ENCODE measurements around the gene ALOX15B.

The ALOX15B gene

DNA sequence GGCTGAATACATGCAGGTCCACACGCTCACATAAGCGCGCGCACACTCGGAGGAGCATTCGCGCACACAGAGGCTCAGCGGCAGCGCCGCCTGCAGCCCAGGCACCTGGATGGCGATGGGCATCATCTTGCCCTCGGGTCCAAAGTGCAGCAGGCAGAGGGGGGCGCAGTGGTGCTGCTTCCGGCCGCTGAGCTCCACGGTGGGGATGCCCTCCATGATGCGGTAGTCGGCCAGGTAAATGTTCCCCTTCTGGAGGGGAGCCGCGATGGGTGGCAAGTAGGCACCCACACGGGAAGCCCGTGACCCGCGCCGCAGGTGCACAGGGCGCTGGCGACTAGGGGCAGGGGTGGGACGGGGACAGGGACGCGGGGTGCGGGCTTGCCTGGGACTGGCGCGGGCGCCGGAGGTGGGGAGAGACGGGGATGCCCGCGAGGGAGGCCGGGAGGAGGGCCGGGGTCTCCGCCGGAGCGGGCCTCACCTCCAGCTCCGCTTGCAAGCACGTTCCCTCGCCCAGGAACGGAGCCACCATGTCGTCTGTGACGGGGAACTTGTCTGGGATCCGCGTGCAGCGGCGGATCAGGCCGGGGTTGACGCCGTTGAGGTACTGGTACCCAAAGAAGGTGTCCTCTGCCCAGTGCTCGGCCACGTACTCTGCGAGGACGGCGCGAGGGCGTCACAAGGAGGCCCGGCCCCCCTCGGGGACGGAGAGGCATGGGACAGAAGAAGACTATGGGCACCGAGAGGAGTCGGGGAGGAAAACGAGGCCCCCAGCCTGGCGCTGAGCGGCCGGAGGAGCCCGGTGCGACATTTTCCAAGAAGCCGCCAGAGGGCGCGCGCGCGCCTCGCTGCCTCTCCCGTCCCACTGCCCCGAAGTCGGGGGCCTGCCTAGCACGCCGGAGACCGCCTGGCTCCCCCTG, 40.7 kb downstream of the ALOX15B start:
- H3K9me3 ChIP-seq (ENCODE audit: control insufficient read depth in 2 of 2, low read length in 2 of 2), result no peaks in the 10 kb centered on the region
- peaks cover 11 to 14% of the 10 kb centered on the region in 2 donors for H3K4me1 ChIP-seq (ENCODE audit: control insufficient read depth in 2 of 2, insufficient read depth in 2 of 2, low read length in 2 of 2)
- H3K27ac ChIP-seq (ENCODE audit: low read depth in 2 of 2, low read length in 2 of 2), result peak overlapping the region; percentile 7 to 43
- H3K27me3 ChIP-seq (ENCODE audit: control insufficient read depth in 2 of 2, insufficient read depth in 2 of 2, low read length in 2 of 2), result peaks cover 6 to 8% of the 10 kb centered on the region in 2 donors
- H3K4me3 ChIP-seq (ENCODE audit: low read length in 2 of 2), result peak overlapping the region; percentile 70
- peak overlapping the region; percentile 64 to 65 for H3K9ac ChIP-seq (ENCODE audit: low read depth in 1 of 2, low read length in 2 of 2)
- H3K36me3 ChIP-seq (ENCODE audit: control insufficient read depth in 2 of 2, insufficient read depth in 2 of 2, low read length in 2 of 2), result no peaks in the 10 kb centered on the region

DNA sequence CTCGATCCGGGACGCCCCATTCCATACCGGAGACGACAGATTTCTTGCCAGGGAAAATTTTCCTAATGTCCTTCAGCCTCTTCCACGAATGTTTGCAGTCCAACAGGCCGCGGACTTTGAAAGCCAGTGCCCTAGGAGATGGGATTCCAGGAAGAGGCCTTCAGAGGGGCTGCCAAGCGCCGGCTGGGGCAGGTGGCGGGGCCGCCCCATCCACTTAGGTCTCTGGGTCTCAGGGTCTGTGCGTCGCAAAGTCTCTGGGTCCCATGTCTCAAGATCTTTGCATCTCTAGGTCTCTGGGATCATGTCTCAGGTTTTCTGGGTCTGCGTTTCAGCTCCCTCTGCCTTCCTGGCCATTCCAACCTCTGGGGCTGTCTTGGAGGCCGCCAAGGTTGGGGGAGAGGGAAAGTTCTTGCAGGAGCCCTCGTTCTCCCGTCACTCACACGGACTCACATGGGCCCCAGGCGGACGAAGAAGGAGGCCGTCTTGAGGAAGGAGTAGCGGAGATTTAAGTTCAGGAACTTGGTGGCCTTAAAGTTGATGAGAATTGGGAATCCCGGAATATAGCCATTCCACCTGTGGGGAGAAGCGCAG, 41.4 kb downstream of the ALOX15B start:
- Histone ChIP-seq H3K27ac (ENCODE audit: low read depth in 2 of 2, low read length in 2 of 2) (no peak overlapping the region), H3K4me1 (ENCODE audit: control insufficient read depth in 2 of 2, insufficient read depth in 2 of 2, low read length in 2 of 2) (peaks cover 11 to 14% of the 10 kb centered on the region in 2 donors), H3K36me3 (ENCODE audit: control insufficient read depth in 2 of 2, insufficient read depth in 2 of 2, low read length in 2 of 2) (no peaks in the 10 kb centered on the region), H3K27me3 (ENCODE audit: control insufficient read depth in 2 of 2, insufficient read depth in 2 of 2, low read length in 2 of 2) (peaks cover 0 to 3% of the 10 kb centered on the region in 2 donors), H3K4me3 (ENCODE audit: low read length in 2 of 2) (peak overlapping the region; percentile 70), H3K9me3 (ENCODE audit: control insufficient read depth in 2 of 2, low read length in 2 of 2) (no peaks in the 10 kb centered on the region), H3K9ac (ENCODE audit: low read depth in 1 of 2, low read length in 2 of 2) (peak overlapping the region in 1 of 2 donors; percentile 5)

DNA sequence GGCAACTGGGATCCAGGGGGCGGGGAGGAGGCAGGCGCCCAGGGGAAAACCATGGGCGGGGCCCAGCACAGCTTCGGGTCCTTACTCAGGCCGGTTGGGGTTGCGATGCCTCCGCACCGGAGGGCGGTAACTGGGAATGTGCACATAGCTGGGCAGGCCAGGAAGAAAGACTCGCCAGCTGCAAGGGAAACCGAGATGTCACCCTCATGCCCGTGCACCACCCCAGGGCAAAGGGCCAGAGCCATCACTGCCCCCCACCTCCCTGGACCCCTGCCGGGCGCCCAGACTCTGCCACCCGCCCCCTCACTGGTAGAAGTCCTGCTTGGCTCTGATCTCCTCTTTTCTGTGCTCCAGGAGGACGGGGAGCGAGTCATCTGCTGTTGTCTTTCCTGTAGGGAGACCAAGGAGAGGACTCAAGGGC, 42.0 kb downstream of the ALOX15B start:
- H3K36me3 ChIP-seq (ENCODE audit: control insufficient read depth in 2 of 2, insufficient read depth in 2 of 2, low read length in 2 of 2), result no peaks in the 10 kb centered on the region
- peaks cover 11 to 14% of the 10 kb centered on the region in 2 donors for H3K4me1 ChIP-seq (ENCODE audit: control insufficient read depth in 2 of 2, insufficient read depth in 2 of 2, low read length in 2 of 2)
- no peak overlapping the region for H3K9ac ChIP-seq (ENCODE audit: low read depth in 1 of 2, low read length in 2 of 2)
- no peaks in the 10 kb centered on the region for H3K9me3 ChIP-seq (ENCODE audit: control insufficient read depth in 2 of 2, low read length in 2 of 2)
- no peak overlapping the region for H3K4me3 ChIP-seq (ENCODE audit: low read length in 2 of 2)
- H3K27ac ChIP-seq (ENCODE audit: low read depth in 2 of 2, low read length in 2 of 2), result no peak overlapping the region
- peaks cover 0 to 3% of the 10 kb centered on the region in 2 donors for H3K27me3 ChIP-seq (ENCODE audit: control insufficient read depth in 2 of 2, insufficient read depth in 2 of 2, low read length in 2 of 2)

DNA sequence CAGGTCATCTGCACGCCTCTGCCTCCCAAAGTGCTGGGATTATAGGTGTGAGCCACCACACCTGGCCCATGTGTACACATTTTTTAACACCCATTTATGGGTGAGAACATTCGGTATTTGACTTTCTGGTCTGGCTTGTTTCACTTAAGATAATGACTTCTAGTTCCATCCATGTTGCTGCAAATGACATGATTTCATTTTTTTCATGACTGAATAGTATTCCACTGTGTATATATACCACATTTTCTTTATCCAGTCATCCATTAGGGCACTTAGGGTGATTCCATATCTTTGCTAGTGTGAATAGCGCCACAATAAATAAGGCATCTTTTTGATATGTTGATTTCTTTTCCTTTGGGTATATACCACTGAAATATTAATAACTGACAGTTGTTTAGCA, 43.0 kb downstream of the ALOX15B start:
- no peaks in the 10 kb centered on the region for H3K9me3 ChIP-seq (ENCODE audit: control insufficient read depth in 2 of 2, low read length in 2 of 2)
- H3K4me1 ChIP-seq (ENCODE audit: control insufficient read depth in 2 of 2, insufficient read depth in 2 of 2, low read length in 2 of 2), result peaks cover 11 to 14% of the 10 kb centered on the region in 2 donors
- no peaks in the 10 kb centered on the region for H3K36me3 ChIP-seq (ENCODE audit: control insufficient read depth in 2 of 2, insufficient read depth in 2 of 2, low read length in 2 of 2)
- H3K27ac ChIP-seq (ENCODE audit: low read depth in 2 of 2, low read length in 2 of 2), result no peak overlapping the region
- H3K27me3 ChIP-seq (ENCODE audit: control insufficient read depth in 2 of 2, insufficient read depth in 2 of 2, low read length in 2 of 2), result peaks cover 0 to 3% of the 10 kb centered on the region in 2 donors
- H3K9ac ChIP-seq (ENCODE audit: low read depth in 1 of 2, low read length in 2 of 2), result no peak overlapping the region
- no peak overlapping the region for H3K4me3 ChIP-seq (ENCODE audit: low read length in 2 of 2)

DNA sequence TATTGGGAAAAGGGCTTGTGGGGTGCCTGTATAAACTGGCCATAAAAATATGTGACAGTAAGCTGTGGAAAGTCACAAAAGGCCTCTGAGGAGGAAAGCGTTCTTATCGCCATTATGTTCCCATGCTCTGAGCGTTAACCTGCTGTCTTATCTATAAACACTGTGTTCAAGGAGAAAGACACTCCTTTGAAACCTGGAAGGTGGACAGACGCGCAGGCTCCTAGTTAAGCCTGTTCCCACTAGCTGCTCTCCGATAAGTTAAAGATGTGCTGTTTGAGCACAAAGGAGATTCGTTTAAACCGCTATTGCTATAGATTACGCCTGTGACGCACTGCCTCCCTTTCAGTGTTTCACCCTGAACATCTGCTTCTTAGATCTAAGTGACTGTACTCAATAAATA, 43.4 kb downstream of the ALOX15B start:
- Histone ChIP-seq H3K36me3 (ENCODE audit: control insufficient read depth in 2 of 2, insufficient read depth in 2 of 2, low read length in 2 of 2) (no peaks in the 10 kb centered on the region), H3K4me3 (ENCODE audit: low read length in 2 of 2) (no peak overlapping the region), H3K9me3 (ENCODE audit: control insufficient read depth in 2 of 2, low read length in 2 of 2) (no peaks in the 10 kb centered on the region), H3K9ac (ENCODE audit: low read depth in 1 of 2, low read length in 2 of 2) (no peak overlapping the region), H3K27me3 (ENCODE audit: control insufficient read depth in 2 of 2, insufficient read depth in 2 of 2, low read length in 2 of 2) (peaks cover 0 to 4% of the 10 kb centered on the region in 2 donors), H3K4me1 (ENCODE audit: control insufficient read depth in 2 of 2, insufficient read depth in 2 of 2, low read length in 2 of 2) (peaks cover 11 to 14% of the 10 kb centered on the region in 2 donors), H3K27ac (ENCODE audit: low read depth in 2 of 2, low read length in 2 of 2) (no peak overlapping the region)

DNA sequence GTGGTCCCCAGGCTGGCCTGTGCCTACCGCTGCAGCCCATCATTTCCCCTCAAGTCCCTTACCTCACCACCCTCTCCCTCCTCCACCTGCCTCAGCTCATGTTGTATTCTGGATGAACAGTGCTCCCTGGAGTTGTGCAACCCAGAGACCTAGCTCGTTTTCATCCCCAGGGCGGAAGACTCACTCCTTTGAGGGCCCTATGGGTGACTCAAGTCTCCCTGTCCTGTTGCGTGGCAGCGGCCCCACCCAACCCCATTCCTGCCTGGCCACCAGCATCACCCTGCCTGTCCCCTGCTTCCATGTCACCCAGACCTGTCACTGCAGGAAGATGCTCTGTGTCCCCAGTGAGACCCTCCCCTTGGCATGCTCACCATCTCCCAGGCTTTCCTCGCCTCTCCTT, 45.4 kb downstream of the ALOX15B start:
- H3K9me3 ChIP-seq (ENCODE audit: control insufficient read depth in 2 of 2, low read length in 2 of 2), result no peaks in the 10 kb centered on the region
- no peak overlapping the region for H3K9ac ChIP-seq (ENCODE audit: low read depth in 1 of 2, low read length in 2 of 2)
- H3K27ac ChIP-seq (ENCODE audit: low read depth in 2 of 2, low read length in 2 of 2), result no peak overlapping the region
- H3K4me1 ChIP-seq (ENCODE audit: control insufficient read depth in 2 of 2, insufficient read depth in 2 of 2, low read length in 2 of 2), result peaks cover 9 to 12% of the 10 kb centered on the region in 2 donors
- H3K4me3 ChIP-seq (ENCODE audit: low read length in 2 of 2), result no peak overlapping the region
- no peaks in the 10 kb centered on the region for H3K36me3 ChIP-seq (ENCODE audit: control insufficient read depth in 2 of 2, insufficient read depth in 2 of 2, low read length in 2 of 2)
- peaks cover 0 to 4% of the 10 kb centered on the region in 2 donors for H3K27me3 ChIP-seq (ENCODE audit: control insufficient read depth in 2 of 2, insufficient read depth in 2 of 2, low read length in 2 of 2)

DNA sequence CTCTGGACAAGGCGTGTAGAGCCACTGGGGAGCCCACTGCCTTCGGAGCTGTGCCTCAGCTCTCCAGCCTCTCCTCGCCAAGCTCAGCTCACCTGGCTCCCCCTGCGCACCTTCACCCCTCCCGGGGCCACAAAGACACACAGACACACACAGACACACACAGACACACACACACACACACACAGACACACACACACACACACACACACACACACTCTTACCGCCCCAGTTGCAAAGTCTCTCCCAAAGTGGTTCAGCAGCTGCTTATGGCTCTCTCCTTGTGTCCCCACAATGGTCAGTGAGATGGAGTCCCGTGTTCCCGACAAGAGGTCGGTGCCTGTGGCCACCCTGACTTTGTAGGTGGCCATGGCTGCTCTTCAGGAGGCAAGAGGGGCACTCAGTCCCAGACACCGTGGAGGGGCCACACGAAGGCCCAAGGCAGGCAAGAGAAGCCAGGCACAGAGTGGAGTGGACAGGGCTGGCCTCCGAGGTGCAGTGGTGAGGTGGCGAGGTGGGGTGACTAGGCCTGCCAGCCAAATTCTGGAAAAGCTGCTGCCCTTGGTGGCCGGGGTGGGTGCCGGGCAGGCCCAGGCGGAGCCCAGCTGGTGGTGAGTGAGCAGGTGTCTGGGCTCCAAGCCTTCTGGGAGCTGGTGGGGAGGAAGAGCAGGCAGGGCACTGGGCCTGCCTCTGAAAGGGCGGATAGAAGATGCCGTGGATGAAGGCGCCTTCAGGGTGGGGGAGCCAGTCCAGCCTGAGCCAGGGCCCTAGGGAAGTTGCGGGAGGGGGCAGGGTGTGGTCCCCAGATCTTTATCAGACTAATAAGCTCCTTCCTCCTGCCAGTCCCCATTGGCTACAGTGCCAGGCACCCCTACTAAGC, 48.5 kb downstream of the ALOX15B start, which contains the start of gene ALOX12B:
Gene ALOX12B (minus strand): TSS at position 642 of the 877 bp plus-strand sequence. CDS start 274 bp downstream, at position 368.
- H3K9ac ChIP-seq (ENCODE audit: low read depth in 1 of 2, low read length in 2 of 2), result no peak within 1 kb of the TSS
- no peak within 1 kb of the TSS for H3K4me3 ChIP-seq (ENCODE audit: low read length in 2 of 2)
- H3K4me1 ChIP-seq (ENCODE audit: control insufficient read depth in 2 of 2, insufficient read depth in 2 of 2, low read length in 2 of 2), result no peaks in the 10 kb centered on the region
- H3K36me3 ChIP-seq (ENCODE audit: control insufficient read depth in 2 of 2, insufficient read depth in 2 of 2, low read length in 2 of 2), result no peaks in the 10 kb centered on the region
- peaks cover 0 to 7% of the 10 kb centered on the region in 2 donors for H3K27me3 ChIP-seq (ENCODE audit: control insufficient read depth in 2 of 2, insufficient read depth in 2 of 2, low read length in 2 of 2)
- no peaks in the 10 kb centered on the region for H3K9me3 ChIP-seq (ENCODE audit: control insufficient read depth in 2 of 2, low read length in 2 of 2)
- no peak within 1 kb of the TSS for H3K27ac ChIP-seq (ENCODE audit: low read depth in 2 of 2, low read length in 2 of 2)

DNA sequence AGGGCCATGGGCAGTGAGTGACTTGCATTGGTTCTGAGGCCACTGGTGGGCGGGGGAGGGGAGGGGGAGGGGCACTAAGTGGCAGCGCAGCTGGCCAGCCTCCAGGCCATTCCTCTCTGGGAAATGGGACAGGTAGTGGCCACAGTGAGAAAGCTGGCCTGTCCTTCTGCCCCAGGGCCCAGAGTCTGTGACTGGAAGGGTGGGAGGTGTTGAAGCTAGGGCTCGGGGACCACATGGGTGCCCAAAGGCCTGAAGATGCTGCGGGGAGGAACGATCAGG, 49.0 kb downstream of the ALOX15B start:
- peaks cover 3 to 13% of the 10 kb centered on the region in 2 donors for H3K27me3 ChIP-seq (ENCODE audit: control insufficient read depth in 2 of 2, insufficient read depth in 2 of 2, low read length in 2 of 2)
- H3K9me3 ChIP-seq (ENCODE audit: control insufficient read depth in 2 of 2, low read length in 2 of 2), result no peaks in the 10 kb centered on the region
- no peaks in the 10 kb centered on the region for H3K4me1 ChIP-seq (ENCODE audit: control insufficient read depth in 2 of 2, insufficient read depth in 2 of 2, low read length in 2 of 2)
- no peak overlapping the region for H3K9ac ChIP-seq (ENCODE audit: low read depth in 1 of 2, low read length in 2 of 2)
- no peak overlapping the region for H3K27ac ChIP-seq (ENCODE audit: low read depth in 2 of 2, low read length in 2 of 2)
- H3K4me3 ChIP-seq (ENCODE audit: low read length in 2 of 2), result no peak overlapping the region
- no peaks in the 10 kb centered on the region for H3K36me3 ChIP-seq (ENCODE audit: control insufficient read depth in 2 of 2, insufficient read depth in 2 of 2, low read length in 2 of 2)

DNA sequence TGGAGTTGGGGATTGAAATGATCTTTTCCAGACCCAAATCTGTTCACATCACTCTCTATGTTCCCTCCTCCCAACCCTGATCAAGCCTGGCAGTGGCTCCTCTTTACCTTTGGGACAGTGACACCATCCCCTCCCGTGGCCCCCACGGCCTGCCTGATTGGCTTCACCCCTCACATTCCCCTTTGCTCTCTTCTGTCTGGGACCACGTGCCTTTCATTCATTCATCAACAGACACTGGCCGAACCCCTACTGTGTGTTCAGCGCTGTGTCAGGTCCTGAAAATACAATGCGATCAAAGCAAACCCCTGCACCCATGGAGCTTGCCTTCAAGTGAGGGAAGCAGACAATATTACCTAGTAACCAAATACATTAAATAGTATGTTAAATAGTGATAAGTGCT, 50.9 kb downstream of the ALOX15B start:
- H3K9ac ChIP-seq (ENCODE audit: low read depth in 1 of 2, low read length in 2 of 2), result no peak overlapping the region
- H3K4me3 ChIP-seq (ENCODE audit: low read length in 2 of 2), result no peak overlapping the region
- peaks cover 3 to 14% of the 10 kb centered on the region in 2 donors for H3K27me3 ChIP-seq (ENCODE audit: control insufficient read depth in 2 of 2, insufficient read depth in 2 of 2, low read length in 2 of 2)
- no peaks in the 10 kb centered on the region for H3K36me3 ChIP-seq (ENCODE audit: control insufficient read depth in 2 of 2, insufficient read depth in 2 of 2, low read length in 2 of 2)
- H3K9me3 ChIP-seq (ENCODE audit: control insufficient read depth in 2 of 2, low read length in 2 of 2), result no peaks in the 10 kb centered on the region
- H3K27ac ChIP-seq (ENCODE audit: low read depth in 2 of 2, low read length in 2 of 2), result no peak overlapping the region
- peaks cover 0 to 2% of the 10 kb centered on the region in 2 donors for H3K4me1 ChIP-seq (ENCODE audit: control insufficient read depth in 2 of 2, insufficient read depth in 2 of 2, low read length in 2 of 2)
